Duodenal mucosa (tissue), 2 donors: Measurements from ENCODE around the gene NR3C2.

Experiments used
- H3K27ac ChIP-seq: one replicate; pipeline ENCODE4 v1.7.0; 2013; ENCODE audit warnings: low read depth, low read length
- H3K27me3 ChIP-seq, 2 donors: one replicate each; pipeline ENCODE4 v1.7.0; 2013; ENCODE audit warnings: low read length in 2 of 2, control low read depth in 1 of 2; ENCODE audit not compliant: insufficient read depth in 2 of 2, control insufficient read depth in 1 of 2
- H3K36me3 ChIP-seq, 2 donors: one replicate each; pipeline ENCODE4 v1.7.0; 2013; ENCODE audit warnings: low read length in 2 of 2, control low read depth in 1 of 2; ENCODE audit not compliant: insufficient read depth in 2 of 2, control insufficient read depth in 1 of 2
- H3K4me1 ChIP-seq, 2 donors: one replicate each; pipeline ENCODE4 v1.7.0; 2013; ENCODE audit warnings: low read length in 2 of 2, control low read depth in 1 of 2; ENCODE audit not compliant: insufficient read depth in 2 of 2, control insufficient read depth in 1 of 2
- H3K4me3 ChIP-seq, 2 donors: one replicate each; pipeline ENCODE4 v1.7.0; 2013; ENCODE audit warnings: low read length in 2 of 2, low read depth in 1 of 2
- H3K9ac ChIP-seq, 2 donors: one replicate each; pipeline ENCODE4 v1.7.0; 2013; ENCODE audit warnings: low read length in 2 of 2, low read depth in 1 of 2
- H3K9me3 ChIP-seq, 2 donors: one replicate each; pipeline ENCODE4 v1.7.0; 2013; ENCODE audit warnings: low read length in 2 of 2, control low read depth in 1 of 2; ENCODE audit not compliant: control insufficient read depth in 1 of 2

NR3C2 gene

DNA sequence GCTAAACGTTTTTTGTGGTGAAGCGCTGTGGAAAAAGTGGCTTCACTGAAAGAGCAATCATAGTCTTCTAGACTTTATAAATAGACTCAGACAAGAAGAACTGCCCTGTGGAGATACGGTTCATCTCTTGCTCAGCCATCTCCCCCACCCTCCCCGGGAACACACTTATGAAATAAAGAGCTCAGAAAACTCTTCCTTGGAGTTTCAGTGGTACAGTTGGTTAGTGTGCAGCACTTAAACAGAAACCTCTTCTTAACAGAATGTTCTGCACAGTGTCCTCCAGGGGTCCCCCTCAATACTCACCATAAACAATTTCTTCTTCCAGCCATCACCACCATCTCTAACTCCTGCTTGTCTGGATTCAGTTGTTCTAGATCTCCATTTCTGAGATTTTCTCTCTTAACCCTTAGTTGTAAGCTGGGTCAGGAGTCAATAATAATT is 397.3 kb downstream of the NR3C2 start:
- Histone ChIP-seq H3K36me3 (peaks cover 0 to 3% of the 10 kb centered on the region in 2 donors), H3K9me3 (no peaks in the 10 kb centered on the region), H3K4me3 (no peak overlapping the region), H3K27me3 (no peaks in the 10 kb centered on the region), H3K9ac (no peak overlapping the region), H3K27ac (no peak overlapping the region), H3K4me1 (peaks cover 0 to 5% of the 10 kb centered on the region in 2 donors)

DNA sequence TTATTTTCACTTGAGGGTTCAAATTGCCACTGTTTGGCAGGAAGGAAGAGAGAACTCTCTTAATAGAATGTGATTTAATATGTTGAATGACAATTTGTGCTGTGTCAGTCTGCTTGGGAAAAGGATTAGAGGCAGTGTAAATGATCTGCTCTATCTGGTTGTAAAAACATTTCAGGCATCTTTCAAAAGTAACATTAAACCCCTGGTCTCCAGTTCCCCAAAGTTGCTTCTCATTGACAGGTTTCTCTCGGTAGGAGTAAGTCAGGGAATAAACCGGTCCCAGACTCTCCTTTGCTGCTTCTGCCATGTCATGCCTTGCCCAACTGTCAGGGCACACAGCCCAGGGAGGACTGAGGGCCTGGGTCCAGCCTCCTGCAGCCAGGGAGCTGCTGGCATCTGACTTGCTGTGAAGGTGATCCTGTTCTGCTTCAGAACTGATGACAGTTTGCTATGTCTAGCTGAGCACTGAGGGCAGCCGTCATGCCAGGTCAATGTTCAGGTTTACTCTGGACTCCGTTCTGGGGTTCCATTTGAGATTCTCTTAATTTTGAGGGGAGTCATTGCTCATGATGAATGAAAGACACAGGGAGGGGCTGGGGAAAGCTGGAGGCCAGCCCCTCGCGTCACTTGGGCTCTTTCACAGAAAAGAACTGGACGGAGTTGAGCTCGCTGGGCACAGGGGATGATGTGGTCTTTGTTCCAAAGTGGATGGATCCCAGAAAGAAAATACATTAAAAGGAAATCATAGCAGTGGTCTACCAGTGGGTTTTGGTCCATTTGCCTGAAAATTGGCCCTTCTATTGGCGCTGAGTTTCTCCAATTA is 397.9 kb downstream of the NR3C2 start:
- no peaks in the 10 kb centered on the region for H3K27me3 ChIP-seq
- H3K9me3 ChIP-seq, result no peaks in the 10 kb centered on the region
- H3K9ac ChIP-seq, result no peak overlapping the region
- no peak overlapping the region for H3K27ac ChIP-seq
- H3K4me1 ChIP-seq, result peaks cover 0 to 5% of the 10 kb centered on the region in 2 donors
- no peak overlapping the region for H3K4me3 ChIP-seq
- peaks cover 0 to 3% of the 10 kb centered on the region in 2 donors for H3K36me3 ChIP-seq

- no peaks in the 10 kb centered on the region for H3K27me3 ChIP-seq
- no peak overlapping the region for H3K4me3 ChIP-seq
- peaks cover 0 to under 1% of the 10 kb centered on the region in 2 donors for H3K36me3 ChIP-seq
- no peaks in the 10 kb centered on the region for H3K9me3 ChIP-seq
- no peak overlapping the region for H3K9ac ChIP-seq
- H3K27ac ChIP-seq, result no peak overlapping the region
- H3K4me1 ChIP-seq, result peaks cover 0 to 5% of the 10 kb centered on the region in 2 donors
These were observed 400.4 kb downstream of the NR3C2 start for GRCh38 chr4:148041606-148042329.

- H3K9me3 ChIP-seq, result no peaks in the 10 kb centered on the region
- H3K9ac ChIP-seq, result no peak overlapping the region
- peaks cover 0 to 4% of the 10 kb centered on the region in 2 donors for H3K4me1 ChIP-seq
- H3K36me3 ChIP-seq, result no peaks in the 10 kb centered on the region
- no peak overlapping the region for H3K4me3 ChIP-seq
- H3K27me3 ChIP-seq, result no peaks in the 10 kb centered on the region
- H3K27ac ChIP-seq, result no peak overlapping the region
These were observed 407.4 kb downstream of the NR3C2 start for GRCh38 chr4:148034813-148035212.

- no peak overlapping the region for H3K9ac ChIP-seq
- peaks cover 0 to 4% of the 10 kb centered on the region in 2 donors for H3K4me1 ChIP-seq
- H3K27me3 ChIP-seq, result no peaks in the 10 kb centered on the region
- no peak overlapping the region for H3K4me3 ChIP-seq
- peaks cover 0 to 4% of the 10 kb centered on the region in 2 donors for H3K9me3 ChIP-seq
- H3K27ac ChIP-seq, result no peak overlapping the region
- H3K36me3 ChIP-seq, result no peaks in the 10 kb centered on the region
These were observed 411.9 kb downstream of the NR3C2 start for GRCh38 chr4:148030193-148030873.

DNA sequence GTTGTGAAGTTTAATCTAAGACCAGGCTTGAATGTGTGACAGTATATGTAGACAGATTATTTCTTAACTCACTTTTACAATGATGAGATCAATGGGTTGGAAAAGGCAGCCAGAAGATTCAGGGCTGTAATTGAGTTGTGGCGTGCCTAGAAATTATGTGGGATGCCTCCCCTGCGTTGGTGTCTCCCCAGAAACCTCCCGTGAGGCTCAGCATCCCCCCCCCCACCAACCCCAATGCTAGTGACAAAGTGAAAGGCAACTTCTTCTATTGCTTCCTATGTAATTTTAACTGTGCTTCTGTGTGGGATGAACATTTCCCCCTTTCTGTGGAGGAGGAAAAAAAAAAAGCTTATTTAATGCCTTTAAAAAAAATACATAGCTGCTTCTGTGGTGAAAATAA is 412.4 kb downstream of the NR3C2 start:
- H3K4me3 ChIP-seq, result no peak overlapping the region

More for the DNA sequence above, 412.4 kb downstream of the NR3C2 start:
- H3K27me3 ChIP-seq, result no peaks in the 10 kb centered on the region
- peaks cover 0 to 3% of the 10 kb centered on the region in 2 donors for H3K4me1 ChIP-seq
- no peak overlapping the region for H3K27ac ChIP-seq
- no peaks in the 10 kb centered on the region for H3K36me3 ChIP-seq
- H3K9ac ChIP-seq, result no peak overlapping the region
- peaks cover 0 to 4% of the 10 kb centered on the region in 2 donors for H3K9me3 ChIP-seq
